Activated naive CD8-positive, alpha-beta T cell (primary cell): ENCODE data around the gene RTBDN.

Experiments used
- H3K27ac Mint-ChIP-seq: one replicate; pipeline ENCODE4 v1.8.0; 2021; ENCODE audit warnings: mixed read lengths
- H3K27me3 Mint-ChIP-seq: one replicate; pipeline ENCODE4 v1.8.0; 2021; ENCODE audit warnings: mixed read lengths
- H3K36me3 Mint-ChIP-seq: one replicate; pipeline ENCODE4 v1.8.0; 2021; ENCODE audit warnings: mixed read lengths
- H3K4me1 Mint-ChIP-seq: one replicate; pipeline ENCODE4 v1.8.0; 2021; ENCODE audit warnings: low read depth, mixed read lengths
- H3K4me3 Mint-ChIP-seq: one replicate; pipeline ENCODE4 v1.8.0; 2021; ENCODE audit warnings: mild to moderate bottlenecking, mixed read lengths
- H3K9me3 Mint-ChIP-seq: one replicate; pipeline ENCODE4 v1.8.0; 2021; ENCODE audit warnings: low read depth, mixed read lengths

RTBDN gene

DNA sequence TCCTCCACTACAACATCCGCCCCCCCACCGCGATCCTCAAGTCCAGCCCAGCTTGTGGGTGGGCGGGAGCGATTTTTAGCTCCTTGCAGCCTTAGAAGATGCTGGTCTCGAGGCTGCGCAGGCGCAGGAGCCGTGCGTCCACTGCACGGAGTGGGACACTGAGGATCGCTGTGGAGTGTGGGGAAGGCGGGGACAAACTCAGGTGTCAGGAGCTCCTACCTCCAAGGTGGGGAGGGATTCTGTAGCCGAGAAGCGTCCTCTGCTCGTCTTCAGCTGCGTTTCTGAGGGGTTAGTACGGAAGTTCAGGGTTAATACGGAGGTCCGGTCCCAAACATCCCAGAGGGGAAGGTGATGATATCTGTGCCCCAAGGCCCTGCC is at the start of gene RTBDN:
Gene RTBDN, minus strand, starts transcription at position 14 of the 378 bp plus-strand sequence. CDS start 4,600 bp downstream, outside the sequence.
- no peak within 1 kb of the TSS for H3K27ac Mint-ChIP-seq
- H3K4me3 Mint-ChIP-seq, result peak within 1 kb of the TSS; percentile 71
- peaks cover 58% of the 10 kb centered on the region for H3K27me3 Mint-ChIP-seq
- no peaks in the 10 kb centered on the region for H3K9me3 Mint-ChIP-seq
- peaks cover 35% of the 10 kb centered on the region for H3K4me1 Mint-ChIP-seq
- peaks cover 5% of the 10 kb centered on the region for H3K36me3 Mint-ChIP-seq

DNA sequence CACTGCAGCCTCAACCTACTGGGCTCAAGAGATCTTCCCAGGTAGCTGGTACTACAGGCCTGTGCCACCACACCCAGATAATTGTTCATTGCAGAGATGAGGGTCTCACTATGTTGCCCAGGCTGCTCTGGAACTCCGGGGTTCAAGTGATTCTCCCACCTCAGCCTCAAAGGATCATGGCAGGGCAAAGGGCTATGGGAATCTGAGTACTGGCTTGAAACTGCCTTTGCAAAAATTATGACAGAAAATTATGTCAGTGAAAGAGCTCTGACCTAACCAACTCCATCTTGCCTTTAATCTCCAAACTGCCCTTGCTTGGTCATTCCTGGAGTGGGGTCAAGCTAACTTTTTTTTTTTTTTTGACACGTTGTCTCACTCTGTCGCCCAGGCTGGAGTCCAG is 48.2 kb upstream of the RTBDN start:
- H3K27me3 Mint-ChIP-seq, result no peaks in the 10 kb centered on the region
- H3K9me3 Mint-ChIP-seq, result no peaks in the 10 kb centered on the region
- H3K4me3 Mint-ChIP-seq, result peak overlapping the region; percentile 89
- H3K4me1 Mint-ChIP-seq, result peaks cover 16% of the 10 kb centered on the region
- no peaks in the 10 kb centered on the region for H3K36me3 Mint-ChIP-seq
- H3K27ac Mint-ChIP-seq, result no peak overlapping the region

DNA sequence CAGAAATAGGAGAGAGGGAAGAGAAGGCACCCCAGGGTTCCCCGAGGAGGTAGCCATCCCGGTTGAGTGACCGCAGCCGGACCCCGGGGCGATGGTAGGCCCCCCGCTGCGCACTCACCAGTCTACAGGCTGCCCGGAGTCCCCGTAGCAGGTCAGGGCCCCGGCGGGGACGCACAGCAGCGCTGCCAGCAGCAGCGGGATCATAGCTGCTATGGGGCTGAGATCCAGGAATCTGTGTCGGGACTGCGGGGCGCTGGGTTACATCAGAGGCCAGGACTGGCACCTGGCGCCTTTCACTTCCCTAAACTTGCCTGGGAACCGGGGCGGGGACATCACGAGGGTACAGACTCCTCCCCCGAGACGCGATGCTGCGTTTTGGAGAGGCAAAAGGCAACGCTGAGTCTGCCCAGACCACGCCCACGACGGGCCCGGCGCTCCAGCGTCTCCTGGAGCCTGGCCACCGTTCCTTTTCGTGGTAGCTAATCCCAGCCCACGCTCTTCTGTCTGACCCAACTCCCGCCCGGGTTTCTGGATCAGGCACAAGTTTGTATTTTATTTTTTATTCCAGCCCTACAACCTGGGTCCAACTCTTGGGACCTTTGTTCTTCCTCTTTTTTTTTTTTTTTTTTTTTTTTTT is 46.9 kb upstream of the RTBDN start, which contains the start of gene DNASE2:
Gene DNASE2, minus strand, starts transcription at position 278 of the 637 bp plus-strand sequence. Its CDS starts 74 bp downstream, at position 204.
- Mint-ChIP-seq H3K4me1 (peaks cover 16% of the 10 kb centered on the region), H3K27me3 (no peaks in the 10 kb centered on the region), H3K36me3 (no peaks in the 10 kb centered on the region), H3K4me3 (peak within 1 kb of the TSS; percentile 89), H3K27ac (peak within 1 kb of the TSS; percentile 58), H3K9me3 (no peaks in the 10 kb centered on the region)

DNA sequence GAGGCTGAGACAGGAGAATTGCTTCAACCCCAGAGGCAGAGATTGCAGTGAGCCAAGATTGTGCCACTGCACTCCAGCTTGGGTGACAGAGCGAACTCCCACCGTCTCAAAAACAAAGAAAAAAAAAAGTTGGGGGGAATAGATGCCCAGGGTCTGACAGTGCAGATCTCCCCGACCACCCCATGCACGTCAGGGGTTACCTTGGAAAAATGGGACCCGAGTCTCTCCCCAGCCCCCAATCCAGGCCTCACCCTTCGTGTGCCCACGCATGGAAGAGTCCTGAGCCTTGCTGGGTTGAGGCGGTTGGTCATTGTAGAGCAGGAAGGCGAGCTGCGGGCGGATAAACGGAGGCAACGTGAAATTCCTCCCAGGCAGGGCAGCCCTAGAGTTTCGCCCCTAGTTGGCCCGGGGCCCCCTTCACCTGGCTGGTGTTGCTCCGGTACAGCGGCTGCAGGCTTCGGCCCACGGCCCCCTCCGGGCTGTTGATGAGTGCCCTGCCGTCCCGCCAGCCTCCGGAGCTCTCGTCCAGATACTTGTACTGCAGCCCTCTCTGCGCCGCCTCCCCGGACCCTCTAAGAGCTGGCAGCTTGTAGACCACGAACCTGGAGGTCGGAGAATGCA is 46.3 kb upstream of the RTBDN start:
- H3K27me3 Mint-ChIP-seq, result no peaks in the 10 kb centered on the region
- H3K9me3 Mint-ChIP-seq, result no peaks in the 10 kb centered on the region
- peak overlapping the region; percentile 89 for H3K4me3 Mint-ChIP-seq
- peak overlapping the region; percentile 50 for H3K27ac Mint-ChIP-seq
- H3K4me1 Mint-ChIP-seq, result peaks cover 16% of the 10 kb centered on the region
- H3K36me3 Mint-ChIP-seq, result no peaks in the 10 kb centered on the region

DNA sequence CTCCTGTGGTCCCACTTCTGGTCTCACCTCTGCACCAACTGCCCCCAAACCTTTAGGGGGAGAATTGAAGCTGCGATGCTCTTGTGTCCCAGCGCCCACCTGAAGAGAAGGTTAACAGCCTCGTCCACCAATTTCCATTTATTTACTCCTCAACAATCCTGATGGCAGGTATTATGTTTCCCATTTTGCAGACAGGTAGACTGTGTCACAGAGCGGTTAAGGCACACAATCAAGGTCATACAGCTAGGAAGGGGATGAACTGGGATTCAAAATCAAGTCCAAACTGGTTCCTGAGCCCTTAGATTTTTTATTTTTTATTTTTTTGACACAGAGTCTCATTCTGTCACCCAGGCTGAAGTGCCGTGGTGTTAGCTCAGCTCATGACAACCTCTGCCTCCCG is 40.7 kb upstream of the RTBDN start:
- Mint-ChIP-seq H3K27ac (no peak overlapping the region), H3K27me3 (no peaks in the 10 kb centered on the region), H3K4me3 (no peak overlapping the region), H3K4me1 (peaks cover 3% of the 10 kb centered on the region), H3K36me3 (peaks cover 9% of the 10 kb centered on the region), H3K9me3 (no peaks in the 10 kb centered on the region)

DNA sequence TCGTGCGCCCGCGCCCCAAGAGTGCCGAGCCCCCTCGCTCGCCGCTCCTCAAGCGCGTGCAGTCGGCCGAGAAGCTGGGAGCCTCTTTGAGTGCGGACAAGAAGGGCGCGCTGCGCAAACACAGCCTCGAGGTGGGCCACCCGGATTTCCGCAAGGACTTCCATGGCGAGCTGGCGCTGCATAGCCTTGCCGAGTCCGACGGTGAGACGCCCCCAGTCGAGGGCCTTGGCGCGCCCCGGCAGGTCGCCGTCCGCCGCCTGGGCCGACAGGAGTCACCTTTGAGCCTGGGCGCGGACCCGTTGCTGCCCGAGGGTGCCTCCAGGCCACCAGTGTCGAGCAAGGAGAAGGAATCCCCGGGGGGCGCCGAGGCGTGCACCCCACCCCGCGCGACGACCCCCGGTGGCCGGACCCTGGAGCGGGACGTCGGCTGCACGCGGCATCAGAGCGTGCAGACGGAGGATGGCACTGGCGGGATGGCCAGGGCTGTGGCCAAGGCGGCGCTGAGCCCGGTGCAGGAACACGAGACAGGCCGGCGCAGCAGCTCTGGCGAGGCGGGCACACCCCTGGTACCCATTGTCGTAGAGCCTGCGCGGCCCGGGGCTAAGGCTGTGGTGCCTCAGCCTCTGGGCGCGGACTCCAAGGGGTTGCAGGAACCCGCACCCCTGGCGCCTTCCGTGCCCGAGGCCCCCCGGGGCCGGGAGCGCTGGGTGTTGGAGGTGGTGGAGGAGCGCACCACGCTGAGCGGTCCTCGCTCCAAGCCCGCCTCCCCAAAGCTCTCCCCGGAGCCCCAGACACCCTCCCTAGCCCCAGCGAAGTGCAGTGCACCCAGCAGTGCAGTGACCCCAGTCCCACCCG is 39.7 kb upstream of the RTBDN start:
- H3K9me3 Mint-ChIP-seq, result no peaks in the 10 kb centered on the region
- no peak overlapping the region for H3K27ac Mint-ChIP-seq
- no peaks in the 10 kb centered on the region for H3K27me3 Mint-ChIP-seq
- peaks cover 9% of the 10 kb centered on the region for H3K36me3 Mint-ChIP-seq
- H3K4me1 Mint-ChIP-seq, result no peaks in the 10 kb centered on the region
- H3K4me3 Mint-ChIP-seq, result no peak overlapping the region

DNA sequence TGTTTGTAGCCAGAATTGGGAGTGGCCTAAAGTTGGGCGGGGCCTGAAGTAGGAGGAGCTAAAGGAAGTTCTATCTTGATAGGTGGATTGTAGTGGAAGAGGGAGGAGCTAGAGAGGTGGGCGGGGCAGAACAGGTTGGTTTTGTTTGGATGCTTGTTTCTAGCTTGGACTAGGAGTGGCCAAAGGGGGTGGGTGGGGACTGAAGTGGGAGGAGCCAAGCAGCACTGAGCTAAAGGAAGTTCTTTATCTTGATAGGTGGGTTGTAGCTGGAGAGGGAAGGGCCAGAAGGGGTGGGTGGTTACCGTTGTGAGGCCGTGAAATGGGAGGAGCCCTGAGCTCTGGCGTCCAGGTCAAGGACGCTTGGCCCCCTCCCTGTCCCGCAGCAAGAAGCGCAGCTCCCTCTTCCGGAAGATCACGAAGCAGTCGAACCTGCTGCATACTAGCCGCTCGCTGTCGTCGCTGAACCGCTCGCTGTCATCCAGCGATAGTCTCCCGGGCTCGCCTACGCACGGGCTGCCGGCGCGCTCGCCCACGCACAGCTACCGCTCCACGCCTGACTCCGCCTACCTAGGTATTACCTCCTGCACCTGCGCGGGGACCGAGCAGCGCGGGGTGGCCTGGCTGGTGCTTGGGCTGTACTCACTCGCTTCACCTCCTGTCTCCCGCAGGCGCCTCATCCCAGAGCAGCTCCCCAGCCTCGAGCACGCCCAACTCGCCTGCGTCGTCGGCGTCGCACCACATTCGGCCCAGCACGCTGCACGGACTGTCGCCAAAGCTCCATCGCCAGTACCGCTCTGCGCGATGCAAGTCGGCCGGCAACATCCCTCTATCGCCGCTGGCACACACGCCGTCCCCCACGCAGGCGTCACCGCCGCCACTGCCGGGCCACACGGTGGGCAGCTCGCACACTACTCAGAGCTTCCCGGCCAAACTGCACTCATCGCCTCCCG is 38.8 kb upstream of the RTBDN start:
- H3K27ac Mint-ChIP-seq, result no peak overlapping the region
- no peaks in the 10 kb centered on the region for H3K4me1 Mint-ChIP-seq
- no peak overlapping the region for H3K4me3 Mint-ChIP-seq
- no peaks in the 10 kb centered on the region for H3K9me3 Mint-ChIP-seq
- H3K27me3 Mint-ChIP-seq, result no peaks in the 10 kb centered on the region
- peaks cover 9% of the 10 kb centered on the region for H3K36me3 Mint-ChIP-seq

DNA sequence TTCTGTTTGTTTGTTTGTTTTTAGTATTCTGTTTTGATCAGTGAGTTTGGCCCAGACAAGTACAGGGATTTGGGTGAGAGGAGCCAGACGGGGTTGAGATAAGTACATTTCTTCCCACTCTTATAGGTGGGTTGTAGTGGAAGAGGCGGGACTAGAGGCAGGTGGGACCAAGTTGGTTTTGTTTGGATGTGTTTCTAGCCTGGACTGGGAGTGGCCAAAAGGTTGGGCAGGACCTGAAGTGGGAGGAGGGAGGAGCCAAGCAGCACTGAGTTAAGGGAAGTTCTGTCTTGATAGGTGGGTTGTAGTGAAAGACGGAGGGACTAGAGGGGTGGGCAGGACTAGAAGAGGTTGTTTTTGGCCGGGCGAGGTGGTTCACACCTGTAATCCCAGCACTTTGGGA is 37.9 kb upstream of the RTBDN start:
- no peak overlapping the region for H3K27ac Mint-ChIP-seq
- H3K27me3 Mint-ChIP-seq, result no peaks in the 10 kb centered on the region
- H3K4me1 Mint-ChIP-seq, result no peaks in the 10 kb centered on the region
- no peaks in the 10 kb centered on the region for H3K9me3 Mint-ChIP-seq
- peaks cover 9% of the 10 kb centered on the region for H3K36me3 Mint-ChIP-seq
- H3K4me3 Mint-ChIP-seq, result no peak overlapping the region

DNA sequence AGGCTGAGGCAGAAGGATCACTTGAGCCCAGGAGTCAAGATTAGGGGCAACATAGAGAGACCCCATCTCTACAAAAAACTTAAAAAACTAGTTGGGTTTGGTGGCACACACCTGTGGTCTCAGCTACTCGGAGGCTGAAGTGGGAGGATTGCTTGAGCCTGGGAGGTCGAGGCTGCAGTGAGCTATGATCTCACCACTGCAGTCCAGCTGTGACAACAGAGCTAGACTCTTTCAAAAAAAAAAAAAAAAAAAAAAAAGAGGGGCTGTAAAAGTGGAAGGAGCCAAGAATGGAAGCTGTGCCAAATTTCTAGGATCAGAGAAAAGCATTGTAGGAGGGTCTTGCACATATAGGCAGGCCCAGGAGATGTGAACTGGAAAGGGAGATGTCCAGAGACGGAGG is 37.3 kb upstream of the RTBDN start:
- Mint-ChIP-seq H3K4me1 (peaks cover 3% of the 10 kb centered on the region), H3K27me3 (no peaks in the 10 kb centered on the region), H3K27ac (no peak overlapping the region), H3K9me3 (no peaks in the 10 kb centered on the region), H3K36me3 (peaks cover 9% of the 10 kb centered on the region), H3K4me3 (no peak overlapping the region)

DNA sequence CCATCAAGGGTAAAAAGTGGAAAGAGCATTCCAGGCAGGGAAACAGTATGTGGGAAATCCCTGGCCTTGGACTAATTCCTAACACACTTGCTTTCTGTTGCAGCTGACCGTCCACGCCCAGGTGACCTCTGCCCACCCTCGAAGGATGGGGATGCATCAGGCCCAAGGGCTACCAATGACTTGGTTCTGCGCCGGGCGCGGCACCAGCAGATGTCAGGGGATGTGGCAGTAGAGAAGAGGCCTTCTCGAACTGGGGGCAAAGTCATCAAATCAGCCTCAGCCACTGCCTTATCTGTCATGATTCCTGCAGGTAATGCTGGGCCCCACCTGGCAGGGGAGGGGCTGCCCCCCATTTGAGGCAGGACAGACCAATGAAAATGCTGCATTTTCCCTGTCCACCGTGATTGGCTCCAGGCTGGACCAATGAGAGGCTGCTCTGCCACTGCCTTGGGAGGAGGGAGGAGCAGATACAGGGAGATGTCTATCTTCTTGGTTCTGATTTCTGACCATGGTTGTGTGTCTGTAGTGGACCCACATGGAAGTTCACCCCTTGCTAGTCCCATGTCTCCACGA is 34.2 kb upstream of the RTBDN start:
- peaks cover 9% of the 10 kb centered on the region for H3K36me3 Mint-ChIP-seq
- peak overlapping the region; percentile 21 for H3K4me3 Mint-ChIP-seq
- H3K27ac Mint-ChIP-seq, result no peak overlapping the region
- H3K4me1 Mint-ChIP-seq, result peaks cover 6% of the 10 kb centered on the region
- H3K9me3 Mint-ChIP-seq, result no peaks in the 10 kb centered on the region
- H3K27me3 Mint-ChIP-seq, result no peaks in the 10 kb centered on the region

DNA sequence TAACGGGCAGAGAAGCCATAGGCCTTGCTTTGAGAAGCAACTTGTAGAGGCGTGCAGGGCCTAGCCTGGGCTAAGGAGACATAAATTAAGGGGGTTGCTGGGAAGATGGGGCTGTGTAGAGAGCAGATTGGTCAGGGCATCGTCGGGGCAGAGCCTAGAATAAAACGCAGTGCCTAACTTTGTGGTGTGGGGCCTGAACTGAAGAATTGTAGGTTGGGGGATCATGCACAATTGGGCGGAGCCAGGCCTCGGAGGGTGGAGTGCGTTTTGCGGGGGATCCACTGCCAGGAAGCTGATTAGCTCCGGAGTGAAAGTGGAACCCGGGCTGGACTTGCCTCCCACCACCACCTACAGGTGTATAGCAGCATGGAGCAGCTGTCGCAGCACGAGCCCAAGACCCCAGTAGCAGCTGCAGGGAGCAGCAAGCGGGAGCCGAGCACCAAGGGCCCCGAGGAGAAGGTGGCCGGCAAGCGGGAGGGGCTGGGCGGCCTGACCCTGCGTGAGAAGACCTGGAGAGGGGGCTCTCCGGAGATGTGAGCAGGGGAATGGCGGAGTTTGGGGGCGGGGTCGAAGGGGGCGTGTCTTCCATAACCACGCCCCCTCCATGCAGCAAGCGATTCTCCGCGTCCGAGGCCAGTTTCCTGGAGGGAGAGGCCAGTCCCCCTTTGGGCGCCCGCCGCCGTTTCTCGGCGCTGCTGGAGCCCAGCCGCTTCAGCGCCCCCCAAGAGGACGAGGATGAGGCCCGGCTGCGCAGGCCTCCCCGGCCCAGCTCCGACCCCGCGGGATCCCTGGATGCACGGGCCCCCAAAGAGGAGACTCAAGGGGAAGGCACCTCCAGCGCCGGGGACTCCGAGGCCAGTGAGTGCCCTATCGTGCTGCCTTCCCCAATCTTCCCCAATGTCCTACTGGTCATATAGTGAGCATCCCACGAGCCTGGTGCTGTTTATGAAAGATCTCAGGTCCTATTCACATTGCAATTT is 33.0 kb upstream of the RTBDN start:
- Mint-ChIP-seq H3K27ac (no peak overlapping the region), H3K4me1 (peaks cover 6% of the 10 kb centered on the region), H3K36me3 (peaks cover 5% of the 10 kb centered on the region), H3K4me3 (peak overlapping the region; percentile 85), H3K27me3 (no peaks in the 10 kb centered on the region), H3K9me3 (no peaks in the 10 kb centered on the region)

DNA sequence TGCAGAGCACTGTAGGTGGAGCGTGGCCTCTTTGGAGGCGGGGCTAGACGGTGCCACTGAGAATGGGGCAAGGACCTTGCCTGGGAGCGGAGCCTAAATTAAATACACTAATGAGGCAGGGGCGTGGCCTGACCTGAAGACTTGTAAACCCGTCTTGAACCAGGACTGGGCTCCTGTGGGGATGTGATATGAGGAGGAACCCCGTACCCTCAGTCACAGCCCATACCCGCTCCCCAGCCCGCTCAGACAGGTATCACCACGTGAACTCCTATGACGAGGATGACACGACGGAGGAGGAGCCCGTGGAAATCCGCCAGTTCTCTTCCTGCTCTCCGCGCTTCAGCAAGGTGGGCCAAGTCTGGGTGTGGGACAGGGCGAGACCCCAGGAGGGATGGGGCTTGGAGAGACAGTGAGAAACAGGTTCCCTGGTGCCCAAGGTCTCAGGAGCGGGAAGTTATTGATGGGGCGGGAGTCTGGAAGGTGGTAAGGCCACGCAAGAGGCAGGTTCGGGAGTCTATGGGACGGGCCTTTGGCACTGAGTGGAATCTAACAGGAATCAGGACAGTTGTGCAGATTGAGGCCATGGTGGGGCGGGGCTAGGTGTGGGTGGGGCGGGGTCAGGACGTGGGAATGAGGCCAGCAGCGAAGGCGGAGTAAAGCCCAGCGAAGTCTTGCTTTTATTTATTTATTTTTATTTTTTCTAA is 32.2 kb upstream of the RTBDN start:
- Mint-ChIP-seq H3K27me3 (no peaks in the 10 kb centered on the region), H3K9me3 (no peaks in the 10 kb centered on the region), H3K27ac (peak overlapping the region; percentile 34), H3K36me3 (no peaks in the 10 kb centered on the region), H3K4me3 (peak overlapping the region; percentile 85), H3K4me1 (peaks cover 6% of the 10 kb centered on the region)
